HepG2 (cell line): ENCODE measurements around the gene AMBRA1. TPM values are rescaled to one million over a fixed set of nuclear protein-coding genes. Genes with fewer than 3 reads are reported as not detected.

Source experiments
- AFF4 ChIP-seq: sonication (generic); formaldehyde crosslinking; IDR thresholded peaks from 2 replicates; pipeline ENCODE4 v1.4.0; 2020; ENCODE audit warnings: missing genetic modification reagents
- ATM ChIP-seq: fragments of 450-650 bp; IDR thresholded peaks from 2 replicates; pipeline ENCODE4 v1.7.1; 2017; ENCODE audit warnings: mild to moderate bottlenecking, borderline replicate concordance
- BCL6 ChIP-seq: IDR thresholded peaks from 2 replicates; pipeline ENCODE4 v1.6.1; 2016; ENCODE audit warnings: missing genetic modification reagents, missing compliant biosample characterization
- CREM ChIP-seq, 2 experiments: sonication (generic) in 1 of 2; formaldehyde crosslinking in 1 of 2; IDR thresholded peaks; 2 replicates each; pipeline versions ENCODE4 v1.4.0 to v1.6.1; 2016 to 2020; ENCODE audit warnings: antibody characterized with exemption in 1 of 2, mild to moderate bottlenecking in 1 of 2, missing genetic modification reagents in 1 of 2
- KIAA2018 ChIP-seq: sonication (generic); formaldehyde crosslinking; IDR thresholded peaks from 2 replicates; pipeline ENCODE4 v1.5.0; 2020; ENCODE audit warnings: mild to moderate bottlenecking, missing genetic modification reagents, borderline replicate concordance
- NCOA2 ChIP-seq: sonication (generic); formaldehyde crosslinking; IDR thresholded peaks from 2 replicates; pipeline ENCODE4 v1.8.0; 2022; ENCODE audit warnings: inconsistent platforms
- U2AF1 ChIP-seq: fragments of 200-400 bp; formaldehyde crosslinking; optimal IDR thresholded peaks from 2 replicates; pipeline ENCODE3; 2017; ENCODE audit warnings: mild to moderate bottlenecking, low read depth, low read length
- ZBTB1 ChIP-seq: sonication (generic); formaldehyde crosslinking; IDR thresholded peaks from 2 replicates; pipeline ENCODE4 v1.4.0; 2020; ENCODE audit warnings: missing genetic modification reagents, borderline replicate concordance
- ZNF326 ChIP-seq: sonication (generic); formaldehyde crosslinking; IDR thresholded peaks from 2 replicates; pipeline ENCODE4 v1.4.0; 2020; ENCODE audit warnings: missing genetic modification reagents, borderline replicate concordance
- ZNF367 ChIP-seq: sonication (generic); formaldehyde crosslinking; IDR thresholded peaks from 2 replicates; pipeline ENCODE4 v1.4.0; 2020; ENCODE audit warnings: missing genetic modification reagents, borderline replicate concordance
- polyA plus RNA-seq, 8 experiments: library from polyadenylated mRNA; depleted of rRNA in 3 of 8; stranded (reverse) in 7 of 8; unstranded in 1 of 8; fragments of >200 nt; fragmentation: Illumina TruSeq in 4 of 8; extraction: Trizol in 4 of 8; gene quantifications; 2 replicates each; pipeline versions ENCODE4 v1.2.1 to v1.2.3, GENCODE V29; 2011 to 2016; ENCODE audit warnings: low read depth in 4 of 8, missing spikeins in 1 of 8, mixed read lengths in 1 of 8; ENCODE audit not compliant: insufficient read depth in 1 of 8
- total RNA-seq, 5 experiments: library from RNA; depleted of rRNA; stranded (reverse); fragments of >200 nt; fragmentation: Illumina TruSeq; extraction: Trizol; gene quantifications; 2 replicates each; pipeline ENCODE4 v1.2.3, GENCODE V29; 2016; ENCODE audit warnings: low read depth in 1 of 5
- TF ChIP-seq, protein P1 (sequence below): sonication (generic); formaldehyde crosslinking; IDR thresholded peaks from 2 replicates; pipeline ENCODE4 v1.4.0; 2020; ENCODE audit warnings: missing genetic modification reagents, borderline replicate concordance
- TF ChIP-seq, protein P2 (sequence below): sonication (generic); formaldehyde crosslinking; IDR thresholded peaks from 2 replicates; pipeline ENCODE4 v1.8.0; 2022; ENCODE audit warnings: mild to moderate bottlenecking, missing genetic modification reagents, moderate library complexity

Gene AMBRA1
- total and polyA plus RNA-seq, 2 of the 13 experiments (the other 11 are each of a cell fraction or from before 2014, with no cell fraction given), result 15.7 to 26.0 TPM

GRCh38 chr11:46593550-46594373 is at the start of gene AMBRA1 (continued):
- peak; percentile 80; the same call in 1 of the 2 replicates for TF ChIP-seq KIAA2018 (CRISPR knock-in tag)
- TF ChIP-seq ZNF367 (CRISPR knock-in tag), result no peak
- TF ChIP-seq ZNF326 (CRISPR knock-in tag), result no peak
- TF ChIP-seq, protein P1, sequence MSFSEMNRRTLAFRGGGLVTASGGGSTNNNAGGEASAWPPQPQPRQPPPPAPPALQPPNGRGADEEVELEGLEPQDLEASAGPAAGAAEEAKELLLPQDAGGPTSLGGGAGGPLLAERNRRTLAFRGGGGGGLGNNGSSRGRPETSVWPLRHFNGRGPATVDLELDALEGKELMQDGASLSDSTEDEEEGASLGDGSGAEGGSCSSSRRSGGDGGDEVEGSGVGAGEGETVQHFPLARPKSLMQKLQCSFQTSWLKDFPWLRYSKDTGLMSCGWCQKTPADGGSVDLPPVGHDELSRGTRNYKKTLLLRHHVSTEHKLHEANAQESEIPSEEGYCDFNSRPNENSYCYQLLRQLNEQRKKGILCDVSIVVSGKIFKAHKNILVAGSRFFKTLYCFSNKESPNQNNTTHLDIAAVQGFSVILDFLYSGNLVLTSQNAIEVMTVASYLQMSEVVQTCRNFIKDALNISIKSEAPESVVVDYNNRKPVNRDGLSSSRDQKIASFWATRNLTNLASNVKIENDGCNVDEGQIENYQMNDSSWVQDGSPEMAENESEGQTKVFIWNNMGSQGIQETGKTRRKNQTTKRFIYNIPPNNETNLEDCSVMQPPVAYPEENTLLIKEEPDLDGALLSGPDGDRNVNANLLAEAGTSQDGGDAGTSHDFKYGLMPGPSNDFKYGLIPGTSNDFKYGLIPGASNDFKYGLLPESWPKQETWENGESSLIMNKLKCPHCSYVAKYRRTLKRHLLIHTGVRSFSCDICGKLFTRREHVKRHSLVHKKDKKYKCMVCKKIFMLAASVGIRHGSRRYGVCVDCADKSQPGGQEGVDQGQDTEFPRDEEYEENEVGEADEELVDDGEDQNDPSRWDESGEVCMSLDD (CRISPR knock-in tag), result no peak
- peak; percentile 36 for TF ChIP-seq BCL6 (CRISPR knock-in tag)
- no peak for TF ChIP-seq U2AF1
- no peak for TF ChIP-seq ZBTB1
- TF ChIP-seq ATM, result no peak
- peak; percentile 73 for TF ChIP-seq NCOA2 (CRISPR knock-in tag)
- no peak for TF ChIP-seq AFF4 (CRISPR knock-in tag)
- no peak for TF ChIP-seq CREM (IDR thresholded peaks at IDR 0.05)
- TF ChIP-seq CREM (CRISPR knock-in tag; IDR thresholded peaks at IDR 0.05), result 0 out of 2 replicates have a peak, but pooled peaks have one; percentile 9
- TF ChIP-seq, protein P2, sequence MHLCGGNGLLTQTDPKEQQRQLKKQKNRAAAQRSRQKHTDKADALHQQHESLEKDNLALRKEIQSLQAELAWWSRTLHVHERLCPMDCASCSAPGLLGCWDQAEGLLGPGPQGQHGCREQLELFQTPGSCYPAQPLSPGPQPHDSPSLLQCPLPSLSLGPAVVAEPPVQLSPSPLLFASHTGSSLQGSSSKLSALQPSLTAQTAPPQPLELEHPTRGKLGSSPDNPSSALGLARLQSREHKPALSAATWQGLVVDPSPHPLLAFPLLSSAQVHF, result no peak
